Naive B cell (primary cell): Measurements from ENCODE around the gene FOSL1. TPM values are rescaled to one million over a fixed set of nuclear protein-coding genes. Genes with fewer than 3 reads are reported as not detected.
"Not testable (repeated sequence)": the region's sequence is repeated elsewhere in the genome, so short reads cannot be mapped to it uniquely, and the experiment has no call there.

Experiments used
- ATAC-seq, 2 donors: fragments of 150-1000 bp; cut with Tn5 transposase; 2 replicates each; pipeline ENCODE4 v1.10.0; 2021; ENCODE audit warnings: low read depth in 2 of 2, mild to moderate bottlenecking in 2 of 2, moderate library complexity in 2 of 2
- DNase-seq: peaks from one replicate; pipeline ENCODE4 v3.0.0; 2022
- H3K27ac Mint-ChIP-seq, 6 donors: one replicate each; pipeline ENCODE4 v1.8.0; 2020 to 2022; ENCODE audit warnings: mild to moderate bottlenecking in 6 of 6, mixed read lengths in 6 of 6, moderate library complexity in 5 of 6, inconsistent platforms in 2 of 6
- H3K27me3 Mint-ChIP-seq, 3 donors: one replicate each; pipeline ENCODE4 v1.8.0; 2021 to 2022; ENCODE audit warnings: mixed read lengths in 3 of 3, mild to moderate bottlenecking in 1 of 3
- H3K36me3 Mint-ChIP-seq, 2 donors: one replicate each; pipeline ENCODE4 v1.8.0; 2020 to 2022; ENCODE audit warnings: mixed read lengths in 2 of 2, inconsistent platforms in 1 of 2, mild to moderate bottlenecking in 1 of 2
- H3K4me1 Mint-ChIP-seq, 3 donors: one replicate each; pipeline ENCODE4 v1.8.0; 2020 to 2022; ENCODE audit warnings: mixed read lengths in 3 of 3, inconsistent platforms in 1 of 3, mild to moderate bottlenecking in 1 of 3, moderate library complexity in 1 of 3
- H3K4me3 Mint-ChIP-seq, 8 donors: one replicate each; pipeline ENCODE4 v1.8.0; 2020 to 2022; ENCODE audit warnings: mild to moderate bottlenecking in 8 of 8, mixed read lengths in 8 of 8, moderate library complexity in 8 of 8, inconsistent platforms in 2 of 8
- H3K9me3 Mint-ChIP-seq, 7 donors: one replicate each; pipeline ENCODE4 v1.8.0; 2020 to 2022; ENCODE audit warnings: mixed read lengths in 7 of 7, mild to moderate bottlenecking in 5 of 7, inconsistent platforms in 2 of 7, moderate library complexity in 1 of 7
- polyA plus RNA-seq, 6 donors: library from polyadenylated mRNA; unstranded; fragments of 300-500 nt; fragmentation: Illumina TruSeq; gene quantifications; one replicate each; pipeline ENCODE4 v1.2.3, GENCODE V29; 2021; ENCODE audit warnings: low read depth in 6 of 6

The FOSL1 gene
- polyA plus RNA-seq, 6 donors from 2014 or later, result 0.25 to 0.34 (median 0.27) TPM; not detected in 3

DNA sequence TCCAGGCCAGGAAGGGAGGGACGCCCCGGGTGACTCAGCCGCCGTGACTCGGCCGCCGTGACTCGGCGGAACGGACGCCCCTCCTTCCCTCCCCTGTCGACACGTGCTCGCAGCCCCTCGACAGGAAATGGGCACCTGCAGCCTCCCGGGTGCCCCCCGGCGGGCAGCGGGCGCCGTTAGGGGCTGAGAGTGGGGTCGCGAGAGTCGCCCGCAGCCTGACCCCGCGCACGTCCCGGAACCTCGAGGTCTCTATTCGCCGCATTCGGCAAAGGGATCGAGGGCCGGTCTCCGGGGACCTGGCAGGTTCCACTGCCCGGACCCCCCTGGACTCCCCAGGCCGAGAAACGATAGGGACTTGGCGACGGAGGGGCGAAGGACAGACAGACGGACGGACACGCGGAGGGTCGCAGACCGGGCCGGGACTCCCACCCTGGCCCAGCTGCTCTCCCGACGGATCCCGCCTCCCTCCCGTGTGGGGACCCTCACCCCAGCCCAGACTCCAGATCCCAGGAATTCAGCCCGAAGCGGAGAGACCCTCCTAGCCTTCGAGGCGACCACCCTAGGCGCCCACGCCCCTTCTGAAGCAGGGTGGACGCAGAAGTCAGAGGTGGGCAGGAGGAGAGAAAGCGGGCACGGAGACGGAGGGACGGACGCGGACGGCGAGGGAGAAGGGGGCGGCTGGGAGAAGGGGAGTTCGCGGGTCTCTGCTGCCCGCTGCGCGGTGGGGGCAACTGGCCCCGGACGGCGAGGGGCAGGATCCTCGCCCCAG is 648 bp downstream of the FOSL1 start:
- Mint-ChIP-seq H3K27me3 (peaks cover 0 to 25% (median 11%) of the 10 kb centered on the region in 3 donors), H3K27ac (peak overlapping the region in 3 of 6 donors; percentile 76 to 88 (median 80)), H3K36me3 (no peaks in the 10 kb centered on the region), H3K9me3 (no peaks in the 10 kb centered on the region), H3K4me3 (peak overlapping the region; percentile 54 to 77 (median 72)), H3K4me1 (peaks cover 3 to 20% (median 9%) of the 10 kb centered on the region in 3 donors)
- ATAC-seq, result no peak
- DNase-seq, result no peak

DNA sequence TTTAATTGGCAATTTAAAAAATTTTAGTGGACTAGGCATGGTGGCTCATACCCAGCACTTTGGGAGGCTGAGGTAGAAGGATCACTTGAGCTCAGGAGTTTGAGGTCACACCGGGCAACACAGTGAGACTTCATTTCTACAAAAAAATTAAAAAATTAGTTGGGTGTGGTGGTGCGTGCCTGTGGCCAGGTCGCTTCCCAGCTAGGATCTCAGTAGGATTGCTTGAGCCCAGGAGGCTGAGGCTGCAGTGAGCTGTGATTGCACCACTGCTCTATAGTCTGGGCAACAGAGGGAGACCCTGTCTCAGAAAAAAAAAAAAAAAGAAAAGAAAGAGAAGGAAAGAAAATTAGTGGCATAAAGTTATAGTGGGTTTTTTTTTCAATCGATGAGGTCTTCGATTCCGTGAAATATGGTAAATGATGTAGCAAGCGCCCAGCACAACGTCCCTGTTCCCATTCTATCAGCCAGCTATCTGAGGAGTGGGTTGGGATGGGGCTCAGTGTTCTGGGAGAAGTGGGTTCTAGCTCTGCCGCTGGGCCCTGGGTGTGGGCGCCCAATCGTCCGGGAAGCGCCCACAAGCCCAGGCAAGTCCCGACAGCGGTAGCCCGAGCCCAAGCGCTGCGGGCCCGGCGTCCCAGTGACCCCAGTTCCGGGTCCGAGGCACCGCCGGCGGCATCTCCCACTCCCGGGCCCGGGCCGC is 1.4 kb downstream of the FOSL1 start:
- Mint-ChIP-seq H3K36me3 (no peaks in the 10 kb centered on the region), H3K27ac (peak overlapping the region; percentile 83 to 98 (median 88)), H3K4me3 (peak overlapping the region; percentile 71 to 88 (median 80)), H3K27me3 (peaks cover 0 to 20% (median 11%) of the 10 kb centered on the region in 3 donors), H3K9me3 (no peaks in the 10 kb centered on the region), H3K4me1 (peaks cover 9 to 26% (median 16%) of the 10 kb centered on the region in 3 donors)
- ATAC-seq (no peak), DNase-seq (no peak)

DNA sequence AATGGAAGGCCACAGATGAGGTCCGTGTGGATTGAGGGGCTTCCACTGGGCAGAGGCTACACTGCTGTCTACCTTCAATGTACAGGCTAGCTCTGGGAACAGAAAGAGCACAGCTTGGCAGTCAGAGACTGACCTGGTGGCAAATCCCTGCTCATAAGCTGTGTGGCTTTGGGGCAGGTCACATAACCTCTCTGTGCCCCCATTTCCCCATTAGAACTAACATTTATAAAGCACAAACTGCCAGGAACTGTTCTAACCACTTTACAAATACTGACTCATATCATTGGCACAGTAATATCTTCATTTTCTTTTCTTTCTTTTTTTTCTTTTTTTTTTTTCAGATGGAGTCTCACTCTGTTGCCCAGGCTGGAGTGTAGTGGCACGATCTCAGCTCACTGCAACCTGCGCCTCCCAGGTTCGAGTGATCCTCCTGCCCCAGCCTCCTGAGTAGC is 3.1 kb downstream of the FOSL1 start:
- peak overlapping the region in 1 of 8 donors; percentile 71 for H3K4me3 Mint-ChIP-seq

DNA sequence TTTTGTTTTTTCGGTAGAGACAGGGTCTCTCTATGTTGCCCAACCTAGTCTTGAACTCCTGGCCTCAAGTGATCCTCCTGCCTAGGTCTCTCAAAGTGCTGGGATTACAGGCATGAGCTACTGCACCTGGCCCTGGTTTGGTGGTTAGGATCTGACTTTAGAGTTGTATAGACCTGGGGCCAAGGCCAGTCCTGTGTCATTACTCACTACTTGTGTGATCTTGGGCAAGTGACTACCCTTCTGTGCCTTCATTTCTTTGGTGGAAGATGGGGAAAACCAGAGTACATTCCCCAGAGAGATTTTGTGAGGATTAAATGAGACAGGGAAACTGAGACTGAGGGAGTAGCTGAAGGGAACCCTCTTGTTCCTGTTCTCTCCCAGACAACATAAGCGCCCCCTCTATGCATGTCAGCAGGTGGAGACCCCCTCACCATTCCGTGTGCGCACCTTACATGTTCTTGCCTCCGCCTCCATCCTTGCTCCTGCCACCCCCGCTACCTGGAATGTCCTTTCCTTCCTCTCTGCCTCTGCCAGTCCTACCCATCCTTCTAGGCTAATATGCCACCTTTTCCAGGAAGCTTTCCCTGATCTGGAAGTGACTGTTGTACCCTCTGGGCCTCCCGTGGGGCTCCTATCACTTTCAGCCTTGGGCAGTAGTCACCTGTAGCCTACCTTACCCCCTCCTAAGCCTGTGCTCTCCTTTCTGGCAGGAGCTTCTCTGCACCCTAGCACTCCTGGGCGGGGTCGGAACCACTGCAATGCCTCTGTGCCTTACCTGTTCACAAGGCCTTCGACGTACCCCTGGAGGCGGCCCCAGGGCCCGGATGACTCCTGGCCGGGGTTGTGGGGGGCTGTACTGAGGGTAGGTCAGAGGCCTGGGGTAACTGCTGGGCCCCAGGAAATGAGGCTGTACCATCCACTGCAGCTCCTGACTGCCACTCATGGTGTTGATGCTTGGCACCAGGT is 3.9 kb downstream of the FOSL1 start:
- ATAC-seq, result no peak
- Mint-ChIP-seq H3K36me3 (no peaks in the 10 kb centered on the region), H3K9me3 (no peaks in the 10 kb centered on the region), H3K4me1 (peaks cover 20 to 50% (median 41%) of the 10 kb centered on the region in 3 donors), H3K4me3 (peak overlapping the region in 4 of 8 donors; percentile 25 to 71 (median 36)), H3K27ac (peak overlapping the region in 3 of 6 donors; percentile 21 to 81 (median 46)), H3K27me3 (peaks cover 0 to 8% (median 6%) of the 10 kb centered on the region in 3 donors)
- no peak for DNase-seq

More for the DNA sequence above, 3.1 kb downstream of the FOSL1 start:
- DNase-seq (no peak), ATAC-seq (no peak)
- Mint-ChIP-seq H3K27ac (peak overlapping the region in 3 of 6 donors; percentile 21 to 62 (median 26)), H3K9me3 (no peaks in the 10 kb centered on the region), H3K36me3 (no peaks in the 10 kb centered on the region), H3K4me1 (peaks cover 17 to 43% (median 34%) of the 10 kb centered on the region in 3 donors), H3K27me3 (peaks cover 0 to 9% (median 9%) of the 10 kb centered on the region in 3 donors)

DNA sequence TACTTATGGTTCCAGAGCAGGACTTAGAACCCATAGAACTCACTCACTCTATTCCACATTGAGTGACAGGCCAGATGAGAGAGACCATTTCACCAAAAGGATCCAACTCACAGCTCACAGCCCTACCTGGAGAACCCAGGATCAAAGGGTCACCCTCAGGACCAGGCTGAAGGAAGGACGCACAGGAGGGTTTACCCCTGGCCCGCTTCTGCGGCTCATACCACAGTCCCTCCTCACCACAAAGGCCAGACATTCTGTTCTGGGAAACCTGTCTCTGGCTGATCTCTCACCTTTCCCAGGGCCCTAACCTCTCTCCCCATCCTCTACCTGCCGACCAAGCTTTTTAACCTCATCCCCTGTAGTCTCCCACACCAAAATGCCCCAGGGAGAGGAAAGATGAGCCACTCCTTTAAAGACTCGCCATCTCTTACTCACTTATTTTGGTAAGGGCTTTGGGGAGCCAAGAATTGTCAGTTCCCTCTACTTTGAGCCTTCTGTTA is 4.7 kb downstream of the FOSL1 start:
- Mint-ChIP-seq H3K36me3 (no peaks in the 10 kb centered on the region), H3K27ac (peak overlapping the region in 3 of 6 donors; percentile 44 to 86 (median 46)), H3K4me3 (peak overlapping the region in 5 of 8 donors; percentile 48 to 71 (median 53)), H3K9me3 (no peaks in the 10 kb centered on the region), H3K27me3 (peaks cover 0 to 6% (median 6%) of the 10 kb centered on the region in 3 donors), H3K4me1 (peaks cover 20 to 44% (median 42%) of the 10 kb centered on the region in 3 donors)
- no peak for ATAC-seq
- DNase-seq, result no peak

DNA sequence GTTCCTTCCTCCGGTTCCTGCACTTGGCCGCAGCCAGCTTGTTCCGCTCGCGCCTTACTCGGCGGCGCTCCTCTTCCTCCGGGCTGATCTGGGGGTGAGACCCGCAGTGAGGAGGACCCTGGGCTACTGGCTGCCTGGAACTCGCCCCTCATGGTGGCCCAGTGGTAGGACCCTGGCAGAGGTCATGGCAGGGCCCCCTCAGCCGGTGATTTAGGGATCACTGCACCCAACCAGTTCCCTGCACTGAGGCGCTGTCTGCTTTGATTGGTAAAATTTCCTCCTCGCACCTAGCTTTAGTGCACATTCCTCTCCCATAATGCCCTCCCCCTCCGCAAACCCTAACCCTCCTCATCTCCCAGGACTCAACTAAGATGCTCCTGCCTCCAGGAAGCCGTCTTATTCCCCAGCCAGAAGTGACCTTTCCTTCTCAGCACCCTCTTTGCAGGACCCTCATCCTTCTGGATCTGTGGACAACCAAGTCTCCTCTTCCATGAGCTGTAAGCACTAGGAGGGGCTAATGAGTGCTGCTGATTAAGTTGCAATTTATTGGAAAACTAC is 6.1 kb downstream of the FOSL1 start:
- Mint-ChIP-seq H3K27ac (peak overlapping the region in 5 of 6 donors; percentile 74 to 94 (median 83)), H3K36me3 (no peaks in the 10 kb centered on the region), H3K4me3 (peak overlapping the region; percentile 76 to 95 (median 90)), H3K27me3 (peaks cover 0 to 6% (median 5%) of the 10 kb centered on the region in 3 donors), H3K9me3 (no peaks in the 10 kb centered on the region), H3K4me1 (peaks cover 32 to 57% (median 53%) of the 10 kb centered on the region in 3 donors)
- no peak for DNase-seq
- no peak for ATAC-seq

DNA sequence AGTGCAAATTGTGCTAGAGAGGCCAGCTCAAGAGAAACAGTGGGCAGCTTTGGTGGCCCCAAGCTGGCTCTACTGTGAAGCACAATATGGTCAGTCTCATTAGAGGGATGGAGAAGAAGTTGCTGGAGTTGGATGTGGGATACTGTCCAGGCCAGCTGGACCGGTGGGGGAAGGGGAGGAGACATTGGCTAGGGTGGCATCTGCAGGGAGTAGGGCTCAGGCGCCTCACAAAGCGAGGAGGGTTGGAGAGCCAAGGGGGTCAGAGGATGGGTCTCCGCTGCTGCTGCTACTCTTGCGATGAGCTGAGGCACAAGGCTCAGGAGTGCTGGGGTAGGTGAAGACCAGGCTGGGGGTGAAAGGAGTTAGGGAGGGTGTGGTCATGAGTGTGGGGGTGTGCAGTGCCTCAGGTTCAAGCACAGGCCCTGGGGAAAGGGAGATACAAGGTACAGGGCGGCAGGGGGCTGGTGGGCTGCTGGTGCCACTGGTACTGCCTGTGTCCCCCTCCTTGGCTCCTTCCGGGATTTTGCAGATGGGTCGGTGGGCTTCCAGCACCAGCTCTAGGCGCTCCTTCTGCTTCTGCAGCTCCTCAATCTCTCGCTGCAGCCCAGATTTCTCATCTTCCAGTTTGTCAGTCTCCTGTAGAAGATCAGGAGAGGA is 7.4 kb downstream of the FOSL1 start:
- H3K27ac Mint-ChIP-seq, result peak overlapping the region; percentile 80 to 96 (median 86)
- H3K4me3 Mint-ChIP-seq, result peak overlapping the region; percentile 87 to 95 (median 92)
- DNase-seq (no peak), ATAC-seq (no peak)
- peaks cover 39 to 70% (median 59%) of the 10 kb centered on the region in 3 donors for H3K4me1 Mint-ChIP-seq
- H3K27me3 Mint-ChIP-seq, result no peaks in the 10 kb centered on the region
- H3K9me3 Mint-ChIP-seq, result no peaks in the 10 kb centered on the region
- H3K36me3 Mint-ChIP-seq, result no peaks in the 10 kb centered on the region

DNA sequence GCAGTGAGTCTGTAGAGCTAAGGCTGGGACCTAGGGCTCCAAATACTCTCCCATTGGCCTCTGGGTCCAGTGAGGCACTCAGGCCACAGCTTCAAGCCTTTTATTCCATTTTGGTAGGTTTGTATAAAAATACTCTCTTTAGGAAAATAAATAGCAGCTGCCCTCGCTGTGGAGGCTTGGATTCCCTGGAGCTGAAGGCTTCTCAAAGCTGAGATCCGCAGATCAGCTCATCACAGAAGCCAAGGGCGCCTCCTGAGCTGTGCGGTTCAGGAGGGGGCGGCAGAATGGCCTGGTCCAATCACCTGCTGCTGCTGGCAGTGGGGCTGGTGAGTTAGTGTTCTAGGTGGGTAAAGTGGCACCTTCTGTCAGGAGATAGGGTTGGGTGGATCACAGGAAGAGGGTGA is 8.0 kb downstream of the FOSL1 start:
- H3K4me3 Mint-ChIP-seq, result peak overlapping the region; percentile 87 to 95 (median 92)
- ATAC-seq, H3K27me3 Mint-ChIP-seq, H3K36me3 Mint-ChIP-seq, H3K9me3 Mint-ChIP-seq, DNase-seq: not testable (repeated sequence)
- H3K4me1 Mint-ChIP-seq, result peaks cover 44 to 76% (median 65%) of the 10 kb centered on the region in 3 donors
- H3K27ac Mint-ChIP-seq, result peak overlapping the region; percentile 28 to 96 (median 78)

DNA sequence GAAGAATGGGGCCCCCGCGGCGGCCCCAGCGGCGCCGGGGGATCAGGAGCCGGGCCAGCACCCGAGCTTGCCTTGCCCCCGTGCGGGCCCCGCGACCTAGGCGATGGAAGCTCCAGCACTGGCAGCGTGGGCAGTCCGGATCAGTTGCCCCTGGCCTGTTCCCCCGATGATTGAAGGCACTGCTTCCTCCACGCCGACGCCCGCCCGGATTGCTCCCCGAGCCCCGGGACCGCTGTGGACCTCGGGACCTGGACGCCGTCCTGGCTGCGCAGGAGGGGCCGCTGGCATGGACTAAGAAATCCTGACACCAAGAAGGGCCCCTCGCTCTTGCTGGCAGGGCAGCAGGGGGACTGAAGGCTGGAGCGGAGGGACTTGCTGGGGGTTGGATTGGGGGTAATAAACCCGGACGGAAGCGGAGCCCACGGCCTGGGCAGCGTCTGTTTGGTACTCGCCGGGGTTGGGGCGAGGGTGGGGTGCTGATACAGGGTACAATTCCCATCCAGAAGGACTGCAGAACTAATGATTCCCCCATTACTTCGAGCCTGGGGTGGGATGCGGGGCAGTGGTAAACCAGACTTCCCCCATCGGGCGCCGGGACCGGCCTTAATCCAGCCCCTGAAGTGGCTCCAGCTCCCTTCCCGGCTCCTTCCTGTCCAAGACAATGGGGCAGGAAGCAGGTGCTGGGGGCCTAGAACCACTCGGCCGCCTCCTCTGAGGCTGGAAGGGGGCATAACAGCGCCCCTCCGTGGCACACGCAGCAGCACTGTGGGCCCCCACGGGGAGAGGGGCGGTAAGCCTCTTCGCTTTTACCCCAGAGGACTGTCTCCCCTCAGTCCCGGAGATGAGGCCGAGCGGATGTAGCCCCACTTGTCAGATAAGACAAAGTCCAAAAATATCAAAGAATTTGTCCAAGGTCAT is 8.7 kb downstream of the FOSL1 start:
- H3K4me1 Mint-ChIP-seq, result peaks cover 49 to 83% (median 72%) of the 10 kb centered on the region in 3 donors
- DNase-seq, result no peak
- peak overlapping the region; percentile 87 to 95 (median 92) for H3K4me3 Mint-ChIP-seq
- H3K36me3 Mint-ChIP-seq, result no peaks in the 10 kb centered on the region
- peak overlapping the region; percentile 47 to 96 (median 82) for H3K27ac Mint-ChIP-seq
- H3K27me3 Mint-ChIP-seq, result no peaks in the 10 kb centered on the region
- H3K9me3 Mint-ChIP-seq, result no peaks in the 10 kb centered on the region
- ATAC-seq, result no peak

DNA sequence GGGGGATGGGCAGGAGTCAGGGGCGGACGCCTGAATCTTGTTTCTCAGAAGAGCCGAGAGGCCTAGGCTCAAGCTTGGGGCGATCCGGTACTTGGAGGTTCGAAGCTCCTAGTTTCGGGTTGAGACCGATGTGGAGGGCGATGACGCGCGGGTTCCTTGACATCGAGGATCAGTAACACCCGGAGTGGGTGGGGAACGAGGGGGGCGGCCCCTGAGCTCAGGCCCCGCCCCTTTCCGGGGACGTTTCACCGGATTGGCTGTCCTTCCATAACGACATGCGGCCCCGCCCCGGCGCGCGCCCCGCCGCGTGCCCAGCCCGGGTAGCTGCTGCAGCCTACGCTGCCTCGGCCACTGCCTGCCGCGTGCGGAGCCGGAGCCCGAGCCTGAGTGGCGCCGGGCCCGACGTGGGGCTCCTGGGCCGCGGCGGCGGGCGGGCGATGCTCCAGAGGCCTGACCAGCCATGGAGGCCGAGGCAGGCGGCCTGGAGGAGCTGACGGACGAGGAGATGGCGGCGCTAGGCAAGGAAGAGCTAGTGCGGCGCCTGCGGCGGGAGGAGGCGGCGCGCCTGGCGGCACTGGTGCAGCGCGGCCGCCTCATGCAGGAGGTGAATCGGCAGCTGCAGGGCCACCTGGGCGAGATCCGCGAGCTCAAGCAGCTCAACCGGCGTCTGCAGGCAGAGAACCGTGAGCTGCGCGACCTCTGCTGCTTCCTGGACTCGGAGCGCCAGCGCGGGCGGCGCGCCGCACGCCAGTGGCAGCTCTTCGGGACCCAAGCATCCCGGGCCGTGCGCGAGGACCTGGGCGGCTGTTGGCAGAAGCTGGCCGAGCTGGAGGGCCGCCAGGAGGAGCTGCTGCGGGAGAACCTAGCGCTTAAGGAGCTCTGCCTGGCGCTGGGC is 9.6 kb downstream of the FOSL1 start, which contains the start of gene CCDC85B:
TSS of gene CCDC85B (plus strand) at position 350 of the 895 bp plus-strand sequence. CDS start at position 461, 111 bp downstream.
- Mint-ChIP-seq H3K27me3 (no peaks in the 10 kb centered on the region), H3K4me1 (peaks cover 51 to 83% (median 76%) of the 10 kb centered on the region in 3 donors), H3K27ac (peak within 1 kb of the TSS; percentile 96 to 100 (median 98)), H3K9me3 (no peaks in the 10 kb centered on the region), H3K4me3 (peak within 1 kb of the TSS; percentile 90 to 98 (median 95)), H3K36me3 (no peaks in the 10 kb centered on the region)
- DNase-seq (peak; percentile 98), ATAC-seq (peak; percentile 66 to 70)
